A549 (cell line): ENCODE data around the gene NGF. TPM values are rescaled to one million over a fixed set of nuclear protein-coding genes. Genes with fewer than 3 reads are reported as not detected.

Source experiments
- ATAC-seq, 2 experiments: fragments of 200-7000 bp in 1 of 2; fragments of >200 bp in 1 of 2; cut with Nextera tagmentation in 1 of 2; cut with Tn5 transposase in 1 of 2; 3 replicates each; pipeline versions ENCODE4 v1.8.0 to v1.9.1; 2018 to 2020; ENCODE audit warnings: mild to moderate bottlenecking in 1 of 2, moderate library complexity in 1 of 2
- CTCF ChIA-PET: fragments of 300-600 bp; sonication (Branson Sonifier 250); formaldehyde crosslinking; extraction: SDS; loops from one replicate; lab custom pipeline; 2021; ENCODE audit warnings: antibody characterized with exemption, inconsistent platforms; lab: Yijun Ruan, JAX
- POLR2A ChIA-PET: fragments of 350-600 bp; formaldehyde crosslinking; extraction: SDS; loops from one replicate; lab custom pipeline; 2021; ENCODE audit warnings: antibody characterized with exemption, inconsistent platforms; lab: Yijun Ruan, JAX
- DNase-seq, 2 experiments: peaks; one replicate each; pipeline versions ENCODE4 v3.0.0 to v3.0.0-alpha.2; 2011 to 2016; ENCODE audit warnings: low read depth in 1 of 2, low spot score in 1 of 2
- FAIRE-seq: peaks from 2 replicates; lab custom pipeline; 2011; peaks lifted over from hg19 to GRCh38; lab: Jason Lieb, UNC
- H3K27ac ChIP-seq, 2 experiments: fragments of >200 bp; sonication (Bioruptor Twin); formaldehyde crosslinking; 3 replicates each; pipeline ENCODE4 v1.5.1; 2016 to 2017
- H3K4me1 ChIP-seq: fragments of >200 bp; sonication (Bioruptor Twin); formaldehyde crosslinking; 3 replicates; pipeline ENCODE4 v1.6.1; 2016
- H3K4me2 ChIP-seq: fragments of >200 bp; sonication (Bioruptor Twin); formaldehyde crosslinking; 3 replicates; pipeline ENCODE4 v1.6.1; 2016
- H3K4me3 ChIP-seq: fragments of >200 bp; sonication (Bioruptor Twin); formaldehyde crosslinking; 3 replicates; pipeline ENCODE4 v1.5.1; 2016
- H3K9me3 ChIP-seq: fragments of >200 bp; sonication (Bioruptor Twin); formaldehyde crosslinking; 3 replicates; pipeline ENCODE4 v1.6.1; 2016
- BCL3 ChIP-seq: fragments of >200 bp; sonication (Bioruptor Twin); formaldehyde crosslinking; IDR thresholded peaks from 3 replicates; pipeline ENCODE4 v1.6.1; 2016
- CBX2 ChIP-seq: fragments of 200-600 bp; sonication (generic); IDR thresholded peaks from 2 replicates; pipeline ENCODE4 v1.6.1; 2016; ENCODE audit warnings: low read depth, mild to moderate bottlenecking, borderline replicate concordance
- ELK1 ChIP-seq: fragments of 150-350 bp; IDR thresholded peaks from 2 replicates; pipeline ENCODE4 v1.6.1; 2014; ENCODE audit warnings: low read depth, mild to moderate bottlenecking, low read length
- FOSL2 ChIP-seq, 2 experiments: fragments of 450-650 bp in 1 of 2; fragments of >200 bp in 1 of 2; sonication (Bioruptor Twin) in 1 of 2; formaldehyde crosslinking; IDR thresholded peaks; 2 replicates each; pipeline versions ENCODE4 v1.5.0 to v1.6.1; 2016 to 2020; ENCODE audit warnings: mild to moderate bottlenecking in 1 of 2, moderate library complexity in 1 of 2
- FOXS1 ChIP-seq: fragments of 250-450 bp; sonication (Bioruptor Pico); IDR thresholded peaks from 2 replicates; pipeline ENCODE4 v1.5.0; 2020; ENCODE audit warnings: mild to moderate bottlenecking, moderate library complexity
- HOXA7 ChIP-seq: fragments of 250-450 bp; sonication (Bioruptor Pico); IDR thresholded peaks from 2 replicates; pipeline ENCODE4 v1.5.0; 2020; ENCODE audit warnings: mild to moderate bottlenecking, moderate library complexity
- HOXB13 ChIP-seq: fragments of 250-450 bp; sonication (Bioruptor Pico); IDR thresholded peaks from 2 replicates; pipeline ENCODE4 v1.5.0; 2020; ENCODE audit warnings: low read depth, mild to moderate bottlenecking, moderate library complexity
- JUNB ChIP-seq: fragments of >200 bp; sonication (Bioruptor Twin); formaldehyde crosslinking; IDR thresholded peaks from 2 replicates; pipeline ENCODE4 v1.6.1; 2016
- MAZ ChIP-seq: fragments of 150-350 bp; IDR thresholded peaks from 2 replicates; pipeline ENCODE4 v1.6.1; 2014; ENCODE audit warnings: antibody characterized with exemption, low read depth, low read length, borderline replicate concordance
- NFE2L2 ChIP-seq: fragments of 150-350 bp; conservative IDR thresholded peaks from 2 replicates; pipeline ENCODE4 v1.6.1; 2014; ENCODE audit warnings: low read length
- NR3C1 ChIP-seq: fragments of >200 bp; sonication (Bioruptor Twin); formaldehyde crosslinking; IDR thresholded peaks from 3 replicates; pipeline ENCODE4 v1.6.1; 2017
- POLR2AphosphoS2 ChIP-seq: conservative IDR thresholded peaks from 2 replicates; pipeline ENCODE4 v1.6.1; 2012; ENCODE audit warnings: low read length, improper control_type of control experiment, inconsistent platforms
- RAD21 ChIP-seq, 2 experiments: fragments of >200 bp in 1 of 2; sonication (Bioruptor Twin) in 1 of 2; formaldehyde crosslinking in 1 of 2; IDR thresholded peaks in 1 of 2; conservative IDR thresholded peaks in 1 of 2; 2 replicates in 1 of 2; 3 replicates in 1 of 2; pipeline ENCODE4 v1.6.1; 2012 to 2018; ENCODE audit warnings: inconsistent platforms in 1 of 2
- RARB ChIP-seq: fragments of 250-450 bp; sonication (Bioruptor Pico); IDR thresholded peaks from 2 replicates; pipeline ENCODE4 v1.8.0; 2021; ENCODE audit warnings: mild to moderate bottlenecking, moderate library complexity
- RCOR1 ChIP-seq: fragments of 150-350 bp; IDR thresholded peaks from 2 replicates; pipeline ENCODE4 v1.6.1; 2014; ENCODE audit warnings: antibody characterized with exemption, low read length, low read depth
- REST ChIP-seq: fragments of 200-600 bp; sonication (generic); IDR thresholded peaks from 2 replicates; pipeline ENCODE4 v1.6.1; 2016; ENCODE audit warnings: antibody characterized with exemption, mild to moderate bottlenecking, moderate library complexity
- RNF2 ChIP-seq: fragments of 200-600 bp; sonication (generic); IDR thresholded peaks from 2 replicates; pipeline ENCODE4 v1.6.1; 2016; ENCODE audit warnings: low read depth, mild to moderate bottlenecking, antibody characterized with exemption, moderate library complexity, borderline replicate concordance
- SREBF2 ChIP-seq: fragments of 450-650 bp; IDR thresholded peaks from 2 replicates; pipeline ENCODE4 v1.6.1; 2014; ENCODE audit warnings: mild to moderate bottlenecking, moderate library complexity
- TFCP2L1 ChIP-seq: fragments of 250-450 bp; sonication (Bioruptor Pico); IDR thresholded peaks from 2 replicates; pipeline ENCODE4 v1.5.0; 2021; ENCODE audit warnings: mild to moderate bottlenecking
- TP53 ChIP-seq: fragments of 250-450 bp; sonication (Bioruptor Pico); IDR thresholded peaks from 2 replicates; pipeline ENCODE4 v1.5.0; 2021; ENCODE audit warnings: mild to moderate bottlenecking, moderate library complexity
- ZNF302 ChIP-seq: fragments of 250-450 bp; sonication (Bioruptor Pico); IDR thresholded peaks from 2 replicates; pipeline ENCODE4 v1.9.0; 2021; ENCODE audit warnings: inconsistent platforms, mild to moderate bottlenecking, moderate library complexity
- WGBS: methylation state at CpG from one replicate; pipeline ENCODE4 v1.1.6; 2017; ENCODE audit errors: missing lambda C conversion rate; 5-methylcytosine and 5-hydroxymethylcytosine counted together
- polyA plus RNA-seq, 4 experiments: library from polyadenylated mRNA; depleted of rRNA in 3 of 4; stranded (reverse); fragments of >200 nt; fragmentation: RNase III in 1 of 4; extraction: RNeasy Plus Mini Kit Qiagen cat#74134 plus additional on column Dnase treatment in 1 of 4; gene quantifications; 2 replicates in 3 of 4; 3 replicates in 1 of 4; pipeline ENCODE4 v1.2.3, GENCODE V29; 2011 to 2017

NGF gene
- polyA plus RNA-seq, 2 of the 4 experiments (the other 2 are of a cell fraction), result 0.71 to 1.6 TPM

- WGBS, result 76% methylated on average over 8 of the region's 8 CpGs
- H3K9me3 ChIP-seq, result peaks cover 9% of the 10 kb centered on the region; the same call in 1 of the 3 replicates
- TF ChIP-seq NR3C1 (no peak), ZNF302 (CRISPR knock-in tag) (no peak), REST (no peak), JUNB (no peak), SREBF2 (no peak), RAD21 (conservative IDR thresholded peaks at IDR 0.05 in 1 of 2, IDR thresholded peaks at IDR 0.05 in 1 of 2) (no peak), RCOR1 (no peak), RARB (CRISPR knock-in tag) (no peak), FOSL2 (IDR thresholded peaks at IDR 0.05) (no peak), FOSL2 (CRISPR knock-in tag; IDR thresholded peaks at IDR 0.05) (no peak), BCL3 (no peak), HOXB13 (CRISPR knock-in tag) (no peak), RNF2 (no peak), FOXS1 (CRISPR knock-in tag) (no peak)
- ATAC-seq (no peak), DNase-seq (no peak), FAIRE-seq (no peak)
- H3K27ac ChIP-seq, result no peak overlapping the region
- H3K4me2 ChIP-seq, result no peak overlapping the region
- ChIA-PET CTCF (interaction anchor here (1.6 kb wide), 1 partner anchor 11 kb away, joined by 7 read pairs; no protein-coding TSS in a partner anchor), POLR2A (no interaction called here)
- no peak overlapping the region for H3K4me3 ChIP-seq
- no peaks in the 10 kb centered on the region for H3K4me1 ChIP-seq
Measured at GRCh38 chr1:115280064-115280463, 58.0 kb downstream of the NGF start.

GRCh38 chr1:115278211-115278610 is 59.8 kb downstream of the NGF start:
- CTCF ChIA-PET, result interaction anchor here (1.4 kb wide), 1 partner anchor 317 kb away, joined by 3 read pairs; no protein-coding TSS in a partner anchor
- WGBS, result 50% methylated on average over 3 of the region's 3 CpGs

GRCh38 chr1:115277276-115277675 is 60.8 kb downstream of the NGF start:
- FAIRE-seq, result no peak
- 17% methylated on average over 2 of the region's 2 CpGs for WGBS
- H3K9me3 ChIP-seq, result peaks cover 9% of the 10 kb centered on the region; the same call in 1 of the 3 replicates
- TF ChIP-seq TP53, result no peak
- no peak for TF ChIP-seq MAZ
- no peak for TF ChIP-seq TFCP2L1 (CRISPR knock-in tag)
- TF ChIP-seq ELK1, result no peak
- TF ChIP-seq NFE2L2, result no peak
- no peak for TF ChIP-seq HOXA7 (CRISPR knock-in tag)
- no peaks in the 10 kb centered on the region for H3K4me1 ChIP-seq
- DNase-seq, result peak in 1 of 2 experiments; percentile 9
- POLR2A ChIA-PET, result no interaction called here
- CTCF ChIA-PET, result interaction anchor here (0.7 kb wide), 1 partner anchor 18 kb away, joined by 3 read pairs; no protein-coding TSS in a partner anchor
- no peak overlapping the region for H3K4me3 ChIP-seq
- no peak overlapping the region for H3K4me2 ChIP-seq
- no peak for ATAC-seq
- no peak overlapping the region for H3K27ac ChIP-seq

More at GRCh38 chr1:115278211-115278610, 59.8 kb downstream of the NGF start:
- no peak for DNase-seq
- TF ChIP-seq RAD21 (conservative IDR thresholded peaks at IDR 0.05 in 1 of 2, IDR thresholded peaks at IDR 0.05 in 1 of 2) (no peak), POLR2AphosphoS2 (no peak), HOXB13 (CRISPR knock-in tag) (no peak), CBX2 (no peak)
- Histone ChIP-seq H3K4me3 (no peak overlapping the region), H3K4me1 (no peaks in the 10 kb centered on the region), H3K9me3 (peaks cover 9% of the 10 kb centered on the region; the same call in 1 of the 3 replicates), H3K27ac (no peak overlapping the region), H3K4me2 (no peak overlapping the region)
- POLR2A ChIA-PET, result no interaction called here
- no peak for FAIRE-seq
- ATAC-seq, result no peak
